HepG2 (cell line): ENCODE data around the gene CD200.

Source experiments
- ARID2 ChIP-seq: sonication (generic); formaldehyde crosslinking; IDR thresholded peaks from 2 replicates; pipeline ENCODE4 v1.8.1; 2022; ENCODE audit warnings: mild to moderate bottlenecking, missing genetic modification reagents, borderline replicate concordance
- FIP1L1 ChIP-seq: fragments of 200-400 bp; formaldehyde crosslinking; IDR thresholded peaks from 2 replicates; pipeline ENCODE4 v1.6.1; 2018; ENCODE audit warnings: low read depth, mild to moderate bottlenecking, low read length, moderate library complexity, borderline replicate concordance; ENCODE audit not compliant: insufficient read depth
- FOXA1 ChIP-seq, 2 experiments: fragments of 450-650 bp in 1 of 2; sonication (generic) in 1 of 2; formaldehyde crosslinking in 1 of 2; IDR thresholded peaks; 2 replicates each; pipeline versions ENCODE4 v1.4.0 to v1.6.1; 2016 to 2020; ENCODE audit warnings: missing genetic modification reagents in 1 of 2
- RNF2 ChIP-seq: fragments of 450-650 bp; conservative IDR thresholded peaks from 2 replicates; pipeline ENCODE4 v1.6.1; 2016; ENCODE audit warnings: low read depth
- TCF7 ChIP-seq: sonication (generic); IDR thresholded peaks from 2 replicates; pipeline ENCODE4 v1.6.1; 2016; ENCODE audit warnings: antibody characterized with exemption, low read depth
- ZNF207 ChIP-seq: fragments of 450-650 bp; IDR thresholded peaks from 2 replicates; pipeline ENCODE4 v1.6.1; 2016; ENCODE audit warnings: antibody characterized with exemption, borderline replicate concordance
- ZNF317 ChIP-seq: sonication (generic); formaldehyde crosslinking; IDR thresholded peaks from 2 replicates; pipeline ENCODE4 v1.5.0; 2020; ENCODE audit warnings: mild to moderate bottlenecking, missing genetic modification reagents
- ZNF574 ChIP-seq: sonication (generic); formaldehyde crosslinking; IDR thresholded peaks from 2 replicates; pipeline ENCODE4 v1.4.0; 2020; ENCODE audit warnings: missing genetic modification reagents

GRCh38 chr3:112339134-112339533 is 6.2 kb downstream of the CD200 start:
- TF ChIP-seq ZNF207 (no peak), FIP1L1 (no peak), ZNF317 (CRISPR knock-in tag) (no peak), RNF2 (no peak), FOXA1 (IDR thresholded peaks at IDR 0.05) (no peak), FOXA1 (CRISPR knock-in tag; IDR thresholded peaks at IDR 0.05) (no peak), TCF7 (no peak), ZNF574 (CRISPR knock-in tag) (no peak), ARID2 (CRISPR knock-in tag) (no peak)
